GM12878 (cell line): Measurements from ENCODE around the gene CREBZF. TPM values are rescaled to one million over a fixed set of nuclear protein-coding genes. Genes with fewer than 3 reads are reported as not detected.

Experiments
- ATF3 ChIP-seq: IDR thresholded peaks from 2 replicates; pipeline ENCODE4 v1.6.1; 2011; ENCODE audit warnings: low read depth, mild to moderate bottlenecking, low read length, moderate library complexity, borderline replicate concordance; ENCODE audit errors: extremely low read depth
- BHLHE40 ChIP-seq, 2 experiments: fragments of 450-650 bp in 1 of 2; IDR thresholded peaks; 2 replicates each; pipeline ENCODE4 v1.6.1; 2011 to 2017; ENCODE audit warnings: low read depth in 2 of 2, borderline replicate concordance in 1 of 2, improper control_type of control experiment in 1 of 2, low read length in 1 of 2, mild to moderate bottlenecking in 1 of 2
- BMI1 ChIP-seq: fragments of 450-650 bp; IDR thresholded peaks from 2 replicates; pipeline ENCODE4 v1.6.1; 2016; ENCODE audit warnings: mild to moderate bottlenecking, moderate library complexity, borderline replicate concordance
- CBFB ChIP-seq: IDR thresholded peaks from 2 replicates; pipeline ENCODE4 v1.6.1; 2016; ENCODE audit warnings: antibody characterized with exemption, low read depth
- CHD2 ChIP-seq: IDR thresholded peaks from 2 replicates; pipeline ENCODE4 v1.6.1; 2011; ENCODE audit warnings: low read depth, low read length, improper control_type of control experiment, borderline replicate concordance
- HSF1 ChIP-seq: fragments of 150-350 bp; IDR thresholded peaks from 2 replicates; pipeline ENCODE4 v1.6.1; 2014; ENCODE audit warnings: mild to moderate bottlenecking, low read depth, low read length
- PBX3 ChIP-seq: IDR thresholded peaks from 2 replicates; pipeline ENCODE4 v1.6.1; 2011; ENCODE audit warnings: mild to moderate bottlenecking, low read depth, low read length, moderate library complexity; ENCODE audit not compliant: insufficient replicate concordance
- SUZ12 ChIP-seq: fragments of 200-600 bp; sonication (generic); IDR thresholded peaks from one replicate; pipeline ENCODE4 v1.6.1; 2018; ENCODE audit warnings: antibody characterized with exemption, mild to moderate bottlenecking; ENCODE audit not compliant: unreplicated experiment
- WRNIP1 ChIP-seq: IDR thresholded peaks from 2 replicates; pipeline ENCODE4 v1.6.1; 2011; ENCODE audit warnings: low read depth, low read length, improper control_type of control experiment, borderline replicate concordance
- polyA plus RNA-seq, 11 experiments: library from polyadenylated mRNA; depleted of rRNA in 4 of 11; unstranded in 6 of 11; stranded (reverse) in 5 of 11; fragments of >200 nt; fragmentation: Nextera tagmentation in 4 of 11; fragmentation: Illumina TruSeq in 1 of 11; extraction: Ambion mirVana in 4 of 11; extraction: Trizol in 1 of 11; gene quantifications; 1 replicate in 1 of 11; 2 replicates in 10 of 11; pipeline versions ENCODE4 v1.2.1 to v1.2.3, GENCODE V29; 2011 to 2016; ENCODE audit warnings: inconsistent platforms in 2 of 11, missing spikeins in 2 of 11, low read depth in 1 of 11
- total RNA-seq, 4 experiments: library from RNA; depleted of rRNA in 3 of 4; stranded (reverse); fragments of >200 nt in 3 of 4; fragmentation: Illumina TruSeq in 1 of 4; extraction: Trizol in 1 of 4; gene quantifications; 2 replicates each; pipeline versions ENCODE4 v1.2.1 to v1.2.3, GENCODE V29; 2013 to 2021

CREBZF gene
- total and polyA plus RNA-seq, 10 of the 15 experiments (the other 5 are each of a cell fraction or from before 2014, with no cell fraction given), result 11.1 to 51.2 (median 34.1) TPM

- TF ChIP-seq HSF1 (no peak), CHD2 (0 out of 2 replicates have a peak, but pooled peaks have one; percentile 20), PBX3 (no peak), CBFB (no peak), ATF3 (no peak), BHLHE40 (IDR thresholded peaks at IDR 0.05; ENCODE audit: borderline replicate concordance in 1 of 2, low read depth in 2 of 2, low read length in 1 of 2) (peak; percentile 13 to 61; a peak in 2 of 4 replicates), SUZ12 (no peak), BMI1 (no peak), WRNIP1 (no peak)
Measured at GRCh38 chr11:85682330-85683305, 17.7 kb upstream of the CREBZF start (continued).
